ENCODE results near the gene CCDC170. TPM values are rescaled to one million over a fixed set of nuclear protein-coding genes. Genes with fewer than 3 reads are reported as not detected.

The CCDC170 gene
- total RNA-seq, 1 experiment from 2014 or later: 0.12 TPM

GRCh38 chr6:151497905-151498304 is 4.1 kb downstream of the CCDC170 start:
- no peak for ATAC-seq
- Histone ChIP-seq H3K27me3 (ENCODE audit: insufficient read depth, low read length) (no peaks in the 10 kb centered on the region), H3K9me3 (ENCODE audit: control insufficient read depth in 1 of 2, insufficient read depth in 1 of 2, low read depth in 1 of 2, low read length in 2 of 2) (no peaks in the 10 kb centered on the region), H4K20me1 (ENCODE audit: insufficient read depth) (no peaks in the 10 kb centered on the region), H3K27ac (ENCODE audit: low read depth, low read length) (no peak overlapping the region), H3K36me3 (ENCODE audit: control insufficient read depth in 1 of 2, insufficient read depth in 2 of 2, low read length in 2 of 2) (no peaks in the 10 kb centered on the region), H3K4me1 (ENCODE audit: control insufficient read depth in 1 of 2, insufficient read depth in 2 of 2, low read length in 2 of 2) (peaks cover 10 to 19% of the 10 kb centered on the region in 2 experiments; a peak in 3 of 4 replicates), H3K9me2 (ENCODE audit: insufficient read depth) (no peaks in the 10 kb centered on the region), H3K4me2 (ENCODE audit: low read length) (no peak overlapping the region), H3K4me3 (replicated peaks in 1 of 2; ENCODE audit: low read depth in 1 of 2, low read length in 2 of 2) (no peak overlapping the region), H2AFZ (ENCODE audit: low read depth, low read length, poor library complexity, severe bottlenecking) (no peak overlapping the region), H3K9ac (ENCODE audit: low read length) (no peak overlapping the region), H3K79me2 (ENCODE audit: insufficient read depth, low read length) (no peaks in the 10 kb centered on the region)
- RAD21 ChIA-PET (ENCODE audit: low non-redundant PET in 1 of 2, low total read pairs in 2 of 2, uncharacterized antibody in 2 of 2, unreplicated experiment in 2 of 2): no interaction called here
- POLR2A ChIA-PET: no interaction called here
- intact Hi-C loops (cut with micrococcal nuclease): no loop called here
- DNase-seq (ENCODE audit: low read depth, low spot score): no peak
- CTCF ChIA-PET: no interaction called here
- BruUV-seq (replicated peaks): no TSS peak
- TF ChIP-seq YY1 (IDR thresholded peaks at IDR 0.05; ENCODE audit: extremely low read depth, insufficient replicate concordance, low read depth, low read length): no peak
- no peak for TF ChIP-seq ZFX (IDR thresholded peaks at IDR 0.05)
- TF ChIP-seq CBX3 (IDR thresholded peaks at IDR 0.05; ENCODE audit: low read depth): no peak
- TF ChIP-seq POLR2A (IDR thresholded peaks at IDR 0.05; ENCODE audit: borderline replicate concordance, extremely low read depth, insufficient read depth, insufficient read length): no peak
- TF ChIP-seq SRF (IDR thresholded peaks at IDR 0.05; ENCODE audit: low read depth): no peak

DNA sequence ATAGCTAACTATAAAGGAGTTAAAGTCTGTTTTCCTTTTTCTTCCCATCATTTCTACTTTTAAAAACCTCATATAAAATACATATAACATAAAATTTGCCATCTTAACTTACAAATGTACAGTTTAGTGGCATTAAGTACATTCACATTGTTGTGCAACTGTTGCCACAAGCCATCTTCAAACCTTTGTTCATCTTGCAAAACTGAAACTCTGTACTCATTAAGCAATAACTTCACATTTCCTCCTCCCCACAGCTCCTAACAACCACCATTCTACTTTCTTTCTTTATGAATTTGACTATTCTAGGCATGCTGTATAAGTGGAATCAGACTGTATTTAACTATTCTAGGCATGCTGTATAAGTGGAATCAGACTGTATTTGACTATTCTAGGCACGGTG is 4.5 kb downstream of the CCDC170 start:
- Histone ChIP-seq H3K27ac (ENCODE audit: low read depth, low read length) (no peak overlapping the region), H3K4me2 (ENCODE audit: low read length) (no peak overlapping the region), H3K27me3 (ENCODE audit: insufficient read depth, low read length) (no peaks in the 10 kb centered on the region), H3K36me3 (ENCODE audit: control insufficient read depth in 1 of 2, insufficient read depth in 2 of 2, low read length in 2 of 2) (no peaks in the 10 kb centered on the region), H3K4me3 (replicated peaks in 1 of 2; ENCODE audit: low read depth in 1 of 2, low read length in 2 of 2) (no peak overlapping the region), H2AFZ (ENCODE audit: low read depth, low read length, poor library complexity, severe bottlenecking) (no peak overlapping the region), H3K9ac (ENCODE audit: low read length) (no peak overlapping the region), H4K20me1 (ENCODE audit: insufficient read depth) (no peaks in the 10 kb centered on the region), H3K9me2 (ENCODE audit: insufficient read depth) (no peaks in the 10 kb centered on the region), H3K9me3 (ENCODE audit: control insufficient read depth in 1 of 2, insufficient read depth in 1 of 2, low read depth in 1 of 2, low read length in 2 of 2) (no peaks in the 10 kb centered on the region), H3K79me2 (ENCODE audit: insufficient read depth, low read length) (no peaks in the 10 kb centered on the region), H3K4me1 (ENCODE audit: control insufficient read depth in 1 of 2, insufficient read depth in 2 of 2, low read length in 2 of 2) (peaks cover 10 to 20% of the 10 kb centered on the region in 2 experiments; a peak in 3 of 4 replicates)
- ChIA-PET RAD21 (ENCODE audit: low non-redundant PET in 1 of 2, low total read pairs in 2 of 2, uncharacterized antibody in 2 of 2, unreplicated experiment in 2 of 2) (no interaction called here), CTCF (no interaction called here), POLR2A (no interaction called here)
- intact Hi-C loops (cut with micrococcal nuclease): no loop called here
- DNase-seq (ENCODE audit: low read depth, low spot score): no peak
- BruUV-seq (replicated peaks): no TSS peak
- no peak for ATAC-seq
- TF ChIP-seq CTCF (IDR thresholded peaks at IDR 0.05 in 2 of 3, conservative IDR thresholded peaks at IDR 0.05 in 1 of 3; ENCODE audit: borderline replicate concordance in 1 of 3, insufficient read depth in 1 of 3, low read depth in 2 of 3, low read length in 2 of 3) (no peak), EGR1 (IDR thresholded peaks at IDR 0.05; ENCODE audit: low read depth) (no peak), RAD21 (IDR thresholded peaks at IDR 0.05; ENCODE audit: low read depth) (no peak), CEBPB (IDR thresholded peaks at IDR 0.05; ENCODE audit: low read depth) (no peak), ZBTB33 (IDR thresholded peaks at IDR 0.05; ENCODE audit: extremely low read depth, insufficient replicate concordance, low read length) (no peak), SP1 (IDR thresholded peaks at IDR 0.05; ENCODE audit: low read depth) (no peak), EZH2 (IDR thresholded peaks at IDR 0.05) (no peak), SRF (IDR thresholded peaks at IDR 0.05; ENCODE audit: low read depth) (no peak), POLR2A (IDR thresholded peaks at IDR 0.05; ENCODE audit: borderline replicate concordance, extremely low read depth, insufficient read depth, insufficient read length) (no peak), ZNF274 (IDR thresholded peaks at IDR 0.05; ENCODE audit: low read depth, low read length) (no peak), JUND (IDR thresholded peaks at IDR 0.05) (no peak)
